HG03103 (cell line): ENCODE data around the gene PTPRN2.

Experiments
- ATAC-seq: cut with Tn5 transposase; IDR thresholded peaks from one replicate; pipeline ENCODE4 v1.9.1; 2021; ENCODE audit warnings: low read depth; ENCODE audit not compliant: unreplicated experiment

PTPRN2 gene

DNA sequence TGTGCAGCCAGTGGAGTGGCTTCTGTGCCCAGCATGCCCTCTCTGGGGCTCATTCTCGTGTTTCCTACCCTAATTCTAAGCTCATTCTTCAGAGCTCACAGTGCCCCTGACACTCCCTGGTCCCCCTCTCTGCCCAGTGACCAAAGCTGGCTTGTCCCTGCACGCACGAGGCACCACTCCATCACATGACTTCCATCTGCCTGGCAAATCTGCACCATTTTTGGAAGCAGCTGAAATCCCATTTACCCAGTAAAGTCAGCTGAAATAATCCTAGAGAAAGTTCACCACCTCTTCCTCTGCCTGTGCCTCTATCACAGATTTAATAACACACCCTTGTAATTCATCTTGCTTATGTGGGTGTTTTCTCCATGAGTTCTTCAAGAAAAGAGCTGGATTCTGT is 616.9 kb downstream of the PTPRN2 start:
- ATAC-seq = no peak

DNA sequence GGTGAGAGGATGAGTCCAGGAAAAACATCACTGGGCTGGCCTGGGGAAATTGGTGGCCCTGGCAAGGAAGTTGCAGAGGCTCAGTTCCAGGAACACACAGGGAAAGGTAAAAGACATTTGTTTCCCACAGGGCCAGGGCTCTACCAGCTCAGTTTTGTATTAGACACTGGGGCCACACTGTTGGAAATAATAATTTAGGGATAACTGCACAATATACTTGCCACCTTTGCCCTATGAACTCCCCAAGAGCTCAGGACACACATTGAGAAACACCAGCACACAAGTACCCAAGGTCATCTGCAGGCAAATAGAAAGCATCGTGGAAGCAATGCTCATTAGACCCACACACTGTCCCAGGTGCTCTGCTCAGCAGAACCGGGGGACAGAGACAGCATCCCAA is 617.6 kb downstream of the PTPRN2 start:
- no peak for ATAC-seq

DNA sequence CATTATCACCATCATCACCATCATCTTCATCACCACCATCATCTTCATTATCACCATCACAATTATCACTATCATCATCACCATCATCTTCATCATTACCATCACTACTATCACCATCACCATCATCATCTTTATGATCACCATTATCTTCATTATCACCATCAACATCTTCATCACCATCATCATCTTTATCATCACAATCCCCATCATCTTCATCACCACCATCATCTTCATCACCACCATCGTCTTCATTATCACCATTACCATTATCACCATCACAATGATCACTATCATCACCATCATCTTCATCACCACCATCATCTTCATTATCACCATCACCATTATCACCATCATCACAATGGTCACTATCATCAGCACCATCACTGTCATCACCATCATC is 621.1 kb downstream of the PTPRN2 start:
- ATAC-seq = no peak

DNA sequence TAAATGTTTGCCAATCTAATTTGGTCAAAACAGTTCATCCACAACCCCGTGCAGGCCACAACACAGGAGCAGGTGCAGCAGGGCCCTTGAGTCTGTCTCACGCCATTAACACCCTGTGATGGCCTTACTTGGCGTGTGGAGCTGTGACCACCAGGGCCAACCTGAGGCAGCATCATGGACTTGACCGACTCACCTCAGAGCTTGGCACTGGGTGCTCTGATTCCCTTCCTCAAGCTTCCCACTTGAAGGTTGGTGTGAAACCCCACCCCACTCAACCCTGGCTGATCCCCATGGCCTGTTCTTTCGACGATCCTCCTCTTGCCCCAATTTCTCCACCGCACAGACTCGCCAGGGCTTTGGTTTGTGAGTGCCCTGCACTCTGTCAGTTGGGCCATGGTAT is 623.1 kb downstream of the PTPRN2 start:
- ATAC-seq = no peak

DNA sequence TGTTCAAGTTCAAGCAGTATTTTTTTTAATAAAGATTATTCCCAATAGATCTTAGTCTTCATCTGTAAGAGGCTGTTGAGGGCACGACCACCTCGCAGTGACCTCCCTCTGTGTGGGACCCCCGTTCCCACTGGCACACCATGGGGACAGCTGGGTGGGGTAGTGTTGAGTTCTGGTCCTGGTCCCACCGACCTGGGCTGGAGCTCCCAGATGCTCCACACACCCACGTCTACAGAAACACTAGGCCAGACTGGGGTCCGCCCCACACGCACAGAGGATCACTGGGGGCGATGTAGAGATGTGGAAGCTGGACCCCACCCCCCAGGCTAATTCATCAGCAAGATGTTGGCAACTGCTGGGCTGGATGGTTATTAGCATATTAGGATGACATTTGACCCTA is 623.6 kb downstream of the PTPRN2 start:
- no peak for ATAC-seq

DNA sequence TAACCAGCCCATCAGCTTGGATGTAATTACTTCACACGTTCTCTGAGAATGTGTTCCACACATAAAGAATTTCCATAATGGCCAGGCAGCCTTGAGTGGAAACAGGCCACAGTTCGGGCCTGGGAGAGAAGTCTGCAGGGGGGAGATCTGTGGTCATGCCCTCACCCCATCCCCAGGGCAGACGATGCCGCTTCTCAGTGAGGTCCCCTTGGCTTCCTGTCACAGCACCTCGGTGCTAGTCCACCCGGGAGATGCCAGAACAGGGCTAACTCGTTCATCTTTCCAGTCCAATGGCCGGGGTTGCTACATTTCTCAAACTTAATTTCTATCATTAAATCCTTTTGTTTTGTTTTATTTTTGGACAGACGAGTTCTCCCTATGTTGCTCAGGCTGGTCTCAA is 624.1 kb downstream of the PTPRN2 start:
- no peak for ATAC-seq

DNA sequence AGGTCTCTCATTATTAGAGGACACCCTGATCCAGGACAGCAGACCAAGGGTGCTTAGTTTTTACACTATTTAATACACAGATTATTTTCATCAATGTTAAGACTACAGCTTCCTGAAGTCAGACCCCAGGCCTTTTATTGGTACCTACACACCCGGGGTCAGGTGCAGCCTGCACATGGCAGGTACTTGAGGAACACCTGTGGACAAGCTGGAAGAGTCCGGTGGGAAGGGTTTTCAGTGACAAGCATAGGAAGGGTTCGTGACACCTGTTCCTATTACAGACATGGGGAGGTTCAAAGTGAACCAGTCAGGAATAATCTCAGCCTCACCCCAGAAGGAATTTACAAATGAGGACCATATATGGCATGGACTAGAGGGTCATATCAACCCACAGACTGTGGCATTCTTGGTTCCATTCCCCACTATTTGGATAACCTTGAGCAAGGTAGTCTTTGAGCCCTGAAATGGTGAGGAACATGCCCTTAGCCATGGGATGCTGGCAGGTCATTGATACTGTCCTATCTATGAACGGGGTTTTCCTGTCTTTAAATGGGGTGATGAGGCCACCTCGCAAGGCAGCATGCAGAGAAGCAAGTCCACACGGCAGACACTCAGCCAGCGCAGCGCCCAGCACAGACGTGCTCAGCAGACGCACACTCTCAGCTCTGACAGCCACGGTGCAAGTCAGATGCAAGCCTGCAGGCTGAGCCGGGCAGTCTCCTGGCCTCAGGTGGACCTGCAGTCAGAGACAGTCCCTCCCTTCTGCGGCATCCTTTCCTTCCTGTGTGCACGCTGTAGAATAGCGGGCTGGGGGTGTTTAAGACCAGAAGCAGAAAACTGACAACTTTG is 624.9 kb downstream of the PTPRN2 start:
- no peak for ATAC-seq

DNA sequence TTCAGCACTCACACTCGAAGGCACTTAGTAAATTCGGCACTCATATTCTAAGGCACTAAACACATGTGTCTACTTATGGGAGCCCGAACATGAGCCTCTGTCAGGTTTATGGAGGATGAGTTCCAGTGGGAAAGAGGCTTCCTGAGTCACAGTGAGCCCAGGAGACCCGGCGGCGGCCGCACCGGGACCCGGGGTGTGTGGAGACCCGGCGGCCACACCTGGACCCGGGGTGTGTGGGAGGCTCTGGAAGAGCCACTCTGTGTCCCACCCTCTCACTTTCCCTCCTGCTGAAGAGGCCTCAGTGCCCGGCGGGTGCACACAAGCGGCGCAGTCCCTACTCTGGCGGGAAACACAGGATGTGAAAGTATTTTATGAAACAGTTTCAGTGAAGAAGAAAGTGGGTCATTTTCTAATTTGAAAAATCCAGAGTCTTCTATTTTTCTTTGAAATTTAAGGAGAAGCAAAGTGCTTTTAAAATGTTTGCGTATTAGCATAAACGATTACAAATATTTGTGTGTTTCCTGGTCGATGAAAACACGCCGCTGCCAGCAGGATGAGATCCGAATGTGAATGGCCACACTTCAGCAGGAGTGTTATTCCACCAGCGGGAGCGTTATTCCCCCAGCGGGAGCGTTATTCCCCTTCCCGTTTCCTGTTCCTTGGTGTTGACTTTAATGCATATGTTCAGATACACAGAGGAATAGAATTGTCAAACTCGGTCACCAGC is 625.7 kb downstream of the PTPRN2 start:
- ATAC-seq = no peak

DNA sequence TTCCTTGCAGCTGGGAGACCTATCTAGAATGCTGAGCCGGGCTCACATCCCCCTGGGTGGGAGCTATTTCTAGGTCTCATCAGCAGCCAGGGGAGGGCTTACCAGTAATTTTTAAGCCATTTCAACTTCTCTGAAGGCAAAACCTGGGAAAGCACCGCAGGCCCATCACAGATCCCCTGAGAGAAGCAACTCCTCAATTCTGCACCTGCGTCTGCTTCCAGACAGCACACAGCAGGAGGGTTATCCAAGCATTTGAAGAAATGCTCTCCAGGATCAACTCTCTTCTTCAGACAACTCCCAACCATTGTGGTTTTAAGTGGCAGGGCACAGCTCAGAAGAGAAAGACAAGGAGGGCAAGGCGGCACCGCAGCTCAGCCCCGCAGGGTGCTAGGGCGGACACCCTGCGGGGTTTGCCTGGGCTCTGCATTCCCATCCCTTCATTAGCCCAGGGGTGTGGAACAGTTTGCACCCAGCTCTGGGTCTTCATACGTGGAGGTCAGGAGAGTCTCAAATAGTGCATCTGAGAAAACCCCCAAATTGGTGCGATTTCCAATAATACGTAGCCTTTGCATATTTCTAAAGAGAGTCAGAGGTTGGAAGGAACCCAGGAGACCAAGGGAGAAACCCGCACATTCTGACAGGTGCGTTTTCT is 632.1 kb downstream of the PTPRN2 start:
- ATAC-seq = no peak

DNA sequence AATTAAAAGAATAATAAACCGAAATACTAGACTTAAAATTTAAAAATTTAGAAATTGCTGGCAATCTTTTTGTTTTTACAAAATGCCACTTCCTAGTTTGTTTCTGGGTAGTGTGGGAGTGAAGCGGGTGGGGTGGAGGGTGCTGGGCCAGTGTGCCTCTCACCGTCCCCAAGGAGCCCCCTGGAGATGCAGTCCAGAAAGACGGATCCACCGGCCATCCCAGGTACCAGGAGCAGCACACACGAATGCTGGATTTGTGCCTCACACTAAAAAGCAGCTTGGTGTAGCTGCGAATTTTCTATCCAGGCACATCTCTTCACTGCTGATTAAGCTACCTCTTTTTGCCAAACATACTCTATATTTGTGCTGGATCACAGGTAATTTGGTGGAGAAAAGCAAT is 632.7 kb downstream of the PTPRN2 start:
- ATAC-seq = no peak

DNA sequence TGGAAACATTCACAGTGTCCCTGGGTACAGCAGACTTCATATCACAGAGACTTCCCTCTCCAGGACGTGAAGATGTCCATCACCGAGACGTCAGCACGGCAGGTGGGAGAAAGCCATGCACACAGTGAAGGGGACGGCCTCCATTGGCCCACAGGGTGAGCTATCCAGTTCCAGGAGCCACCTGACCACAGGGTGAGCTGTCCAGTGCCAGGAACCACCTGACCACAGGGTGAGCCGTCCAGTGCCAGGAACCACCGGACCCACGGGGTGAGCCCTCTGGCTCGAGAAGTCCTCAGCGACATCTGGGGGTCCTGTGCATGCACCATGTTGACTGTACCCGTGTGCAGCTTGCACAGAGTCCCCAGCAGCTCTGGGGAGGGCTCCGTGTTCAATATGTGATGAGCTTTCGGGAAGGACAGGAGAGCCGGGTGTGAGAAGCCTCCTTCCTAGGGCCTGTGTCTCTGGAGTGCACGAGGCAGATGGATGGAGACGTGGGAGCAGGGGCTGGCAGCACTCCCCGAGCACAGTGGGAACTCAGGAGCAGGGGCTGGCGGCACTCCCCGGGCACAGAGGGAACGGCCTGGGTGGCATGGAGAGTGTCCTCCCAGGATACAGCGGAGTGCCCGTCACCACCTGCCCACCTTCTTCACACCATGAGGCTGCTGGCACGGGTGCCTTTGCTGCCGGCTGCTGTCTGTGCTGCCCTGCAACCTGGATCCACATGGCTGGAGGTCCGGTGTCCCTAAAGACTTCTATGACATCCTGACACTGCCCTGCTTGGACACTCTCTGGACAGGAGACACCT is 634.6 kb downstream of the PTPRN2 start:
- no peak for ATAC-seq

DNA sequence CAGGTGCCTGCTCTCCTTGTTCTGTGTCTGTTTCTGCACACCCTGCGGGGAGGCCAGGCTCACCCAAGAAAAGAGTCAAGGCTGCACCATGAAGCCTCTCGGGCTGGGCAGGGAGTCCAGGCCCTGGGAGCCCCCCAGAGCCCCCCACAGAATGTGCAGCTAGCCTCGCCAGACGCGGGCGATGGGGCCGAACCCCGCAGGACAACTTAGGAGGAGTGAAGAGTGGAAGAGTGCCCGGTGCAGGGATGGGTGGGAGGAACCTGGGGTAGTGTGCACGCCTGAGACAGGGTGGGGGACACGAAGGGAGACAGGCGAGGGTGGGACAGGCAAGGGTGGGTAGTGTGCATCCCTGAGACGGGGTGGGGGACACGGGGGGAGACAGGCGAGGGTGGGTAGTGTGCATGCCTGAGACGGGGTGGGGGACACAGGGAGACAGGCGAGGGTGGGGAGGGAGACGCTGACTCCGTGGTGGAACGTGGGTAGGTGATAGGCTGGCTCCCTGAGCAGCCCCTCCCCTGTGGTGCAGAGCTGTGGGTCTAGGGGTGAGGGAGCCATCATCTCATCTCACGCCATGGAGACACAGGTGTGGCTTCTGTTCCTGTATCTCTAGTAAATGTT is 635.5 kb downstream of the PTPRN2 start:
- ATAC-seq = no peak

DNA sequence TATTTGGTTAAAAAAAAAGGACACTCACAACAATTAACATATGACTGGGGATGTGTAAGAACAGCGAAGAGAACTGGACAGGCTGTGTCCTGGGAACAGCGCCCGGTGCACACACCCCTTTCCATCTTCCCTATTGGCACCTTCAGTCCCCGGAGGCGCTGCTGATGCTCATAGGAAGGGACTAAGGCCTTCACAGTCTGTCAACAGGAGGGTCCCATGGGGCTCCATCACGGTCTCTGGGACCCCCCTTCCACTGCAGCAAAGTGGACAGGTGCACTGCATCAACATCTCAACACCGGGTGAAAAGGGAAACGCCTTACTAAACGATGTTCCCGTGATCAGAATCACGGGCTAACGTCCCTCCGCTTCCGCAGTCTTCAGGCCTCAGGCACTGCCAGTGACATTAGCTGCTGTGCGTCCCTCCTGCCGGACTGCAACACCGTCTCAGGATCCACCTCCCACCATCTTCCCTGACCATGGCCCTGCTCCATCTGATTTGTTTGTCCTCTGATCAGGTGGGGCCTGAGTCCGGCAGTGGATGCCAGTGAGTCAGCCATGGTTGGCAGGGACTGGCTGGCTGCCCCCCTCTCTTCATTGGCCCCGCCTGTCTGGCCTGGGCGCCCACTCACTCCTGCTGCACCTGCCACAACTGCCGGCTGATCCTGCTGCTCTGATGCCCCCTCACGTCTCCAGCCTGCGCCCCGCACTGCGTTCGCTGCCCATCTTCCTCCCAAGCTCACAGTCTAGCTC is 636.1 kb downstream of the PTPRN2 start:
- no peak for ATAC-seq

DNA sequence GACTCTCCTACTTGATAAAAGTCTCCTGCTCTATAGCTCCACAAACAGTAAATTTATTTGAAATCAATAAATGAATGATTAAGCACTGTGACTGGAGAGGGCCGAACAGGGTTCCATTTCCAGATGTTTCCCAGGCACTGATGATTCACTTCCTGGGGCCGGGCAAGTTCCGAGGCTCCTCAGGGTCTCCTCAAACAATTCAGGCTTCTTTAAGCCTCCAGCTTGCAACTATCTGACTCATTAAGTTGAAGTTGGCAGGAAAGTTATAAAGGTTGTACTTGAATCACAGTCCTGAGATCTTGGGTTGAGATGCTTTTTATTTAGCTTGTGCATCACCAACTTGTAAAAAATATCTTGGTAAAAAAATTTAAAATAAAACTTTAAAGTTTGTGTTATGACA is 637.9 kb downstream of the PTPRN2 start:
- ATAC-seq = no peak

DNA sequence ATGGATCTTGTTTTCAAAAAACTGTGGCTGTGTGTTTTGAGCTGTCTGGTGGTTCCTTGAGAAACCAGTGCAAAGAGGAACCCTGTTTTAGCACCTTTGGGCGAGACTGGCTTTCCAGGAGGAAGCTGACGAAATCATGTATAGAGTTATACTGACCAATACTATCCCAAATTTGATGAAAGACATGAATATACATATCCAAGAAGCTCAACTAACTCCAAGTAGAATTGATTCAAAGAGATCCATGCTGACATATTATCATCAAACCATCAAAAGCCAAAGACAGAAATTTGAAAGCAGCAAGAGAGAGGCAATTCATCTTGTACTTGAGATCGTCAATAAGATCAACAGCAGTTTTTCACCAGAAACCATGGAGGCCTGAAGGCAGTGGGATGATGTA is 640.1 kb downstream of the PTPRN2 start:
- no peak for ATAC-seq

DNA sequence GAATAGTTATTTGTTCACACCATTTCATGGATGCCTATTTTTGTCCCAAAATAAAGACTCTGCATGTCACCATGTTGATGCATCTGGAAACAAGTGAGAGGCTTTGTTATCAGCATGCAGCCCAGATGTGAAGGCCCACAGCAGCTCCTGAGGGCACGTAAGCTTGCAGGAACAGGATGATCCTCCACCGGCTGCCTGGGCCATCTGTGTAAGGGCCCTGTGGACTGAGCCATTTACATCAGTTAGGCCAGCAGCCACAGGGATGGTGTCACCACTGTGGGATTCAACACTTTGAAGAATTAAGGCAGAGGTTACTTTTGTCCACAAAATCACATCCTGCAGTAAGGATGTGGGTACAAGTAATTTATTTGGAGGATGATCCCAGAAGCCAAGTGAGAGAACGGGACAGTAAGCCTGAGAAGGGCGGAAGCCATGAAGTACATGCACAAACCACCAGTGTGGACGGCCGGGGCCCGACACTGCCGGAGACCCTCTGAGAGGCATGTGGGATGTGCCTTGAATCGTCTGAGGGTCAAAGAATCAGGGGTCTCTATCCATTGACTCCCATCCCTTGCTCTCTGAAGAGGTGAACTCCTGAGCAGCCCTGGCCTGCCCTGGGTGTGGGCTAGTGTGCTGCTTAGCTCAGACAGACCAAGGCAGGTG is 641.1 kb downstream of the PTPRN2 start:
- ATAC-seq = no peak

DNA sequence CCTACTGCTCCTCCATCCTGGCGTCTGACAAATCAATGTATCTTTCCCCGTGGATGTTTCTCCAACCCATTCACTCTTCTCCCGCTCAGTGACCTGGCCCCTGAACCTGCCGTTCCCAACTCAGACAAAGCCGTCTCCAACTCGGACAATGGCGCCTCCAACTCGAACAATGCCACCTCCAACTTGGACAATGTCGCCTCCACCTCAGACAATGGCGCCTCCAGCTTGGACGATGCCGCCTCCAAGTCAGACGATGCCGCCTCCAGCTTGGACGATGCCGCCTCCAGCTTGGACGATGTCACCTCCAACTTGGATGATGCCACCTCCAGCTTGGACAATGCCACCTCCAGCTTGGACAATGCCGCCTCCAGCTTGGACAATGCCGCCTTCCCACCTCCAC is 642.2 kb downstream of the PTPRN2 start:
- ATAC-seq = no peak

DNA sequence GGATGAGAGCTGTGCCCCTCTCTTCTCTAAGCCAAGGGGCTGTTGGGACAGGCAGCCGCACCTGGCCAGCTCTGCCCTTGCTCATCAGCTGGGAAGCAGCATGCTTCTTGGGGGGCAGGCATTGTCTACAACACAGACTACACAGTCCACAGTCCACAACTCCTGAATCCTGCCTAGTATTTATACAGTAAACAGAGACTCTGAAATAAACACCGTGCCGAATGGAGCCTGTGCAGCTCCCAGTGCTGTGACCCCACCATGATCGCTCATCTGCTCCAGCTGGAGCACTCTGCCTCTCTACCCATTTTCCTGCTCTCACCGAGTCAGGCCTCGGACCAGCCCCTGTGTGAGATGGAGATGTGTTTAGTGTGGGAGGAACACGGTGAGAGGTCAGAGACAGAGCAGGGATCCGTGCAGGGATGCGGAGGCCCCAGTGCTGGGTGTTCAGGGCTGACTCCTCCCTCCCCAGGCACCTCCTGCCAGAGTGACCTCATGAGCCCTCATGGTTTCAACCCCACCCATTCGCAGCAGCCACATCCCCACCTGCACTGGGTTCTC is 642.8 kb downstream of the PTPRN2 start:
- ATAC-seq = no peak

DNA sequence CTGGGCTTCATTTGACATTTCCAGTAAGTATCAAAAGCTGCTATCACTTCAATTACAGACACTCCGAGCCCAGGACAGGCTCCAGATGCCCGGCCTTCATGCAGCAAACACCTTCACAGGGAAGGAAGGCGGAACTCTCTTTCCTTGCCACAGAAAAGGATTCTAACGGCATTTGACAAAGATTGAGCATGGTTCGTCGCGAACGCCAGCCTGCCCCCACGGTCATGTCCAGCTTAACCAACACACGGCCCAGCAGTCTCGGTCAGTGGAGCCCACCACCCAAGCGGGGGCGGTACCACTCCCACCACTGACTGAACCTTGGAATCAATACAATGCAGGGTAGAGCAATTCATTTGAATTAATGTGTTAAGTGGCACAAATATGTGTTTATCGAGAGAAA is 643.6 kb downstream of the PTPRN2 start:
- ATAC-seq = no peak
